Measurements from ENCODE around the gene MVP. TPM values are rescaled to one million over a fixed set of nuclear protein-coding genes. Genes with fewer than 3 reads are reported as not detected.

The MVP gene
- 153 and 184 TPM in 2 replicates for total RNA-seq

GRCh38 chr16:29820271-29820701 lies at the start of gene MVP:
MVP (plus strand) TSS chr16:29820462; CDS start chr16:29830550, 10,088 bp downstream.

GRCh38 chr16:29777576-29778350 lies 42.5 kb upstream of the MVP start, which contains the start of gene ZG16:
ZG16 (plus strand) TSS chr16:29778256; CDS start chr16:29779267, 1,011 bp downstream.

GRCh38 chr16:29790183-29790948 lies 29.9 kb upstream of the MVP start, which contains the start of gene KIF22:
KIF22 (plus strand) TSS chr16:29790751; CDS start chr16:29790760, 9 bp downstream.

GRCh38 chr16:29806099-29806579 lies 14.1 kb upstream of the MVP start, which contains the start of gene MAZ:
MAZ (plus strand) TSS chr16:29806529; CDS start chr16:29806702, 173 bp downstream.

GRCh38 chr16:29811896-29812665 lies 8.2 kb upstream of the MVP start, which contains the start of gene PRRT2:
PRRT2 (plus strand) TSS chr16:29812193; CDS start chr16:29813055, 862 bp downstream.

GRCh38 chr16:29815793-29816693 lies 4.2 kb upstream of the MVP start, which contains the start of gene PAGR1:
PAGR1 (plus strand) TSS chr16:29816152; CDS start chr16:29816526, 374 bp downstream.

GRCh38 chr16:29862884-29863668 lies 42.8 kb downstream of the MVP start, which contains the start of gene CDIPT:
CDIPT (minus strand) TSS chr16:29863226; CDS start chr16:29862857, 369 bp downstream.

Small RNA genes lying within 50 kb of the gene (small RNA-seq; reads per million reads assigned to genes)
- gene AC009133.6 (not detected), gene AC120114.4 (not detected)

Other genes with a start within 250 kb of the MVP start
- gene SPN, start 157.2 kb upstream of the MVP start, total RNA-seq: not detected in 2 replicates
- 0.07 TPM in 1 of 2 replicates, not detected in the other for gene QPRT, start 141.3 kb upstream of the MVP start, total RNA-seq
- gene C16orf54, start 74.5 kb upstream of the MVP start, total RNA-seq: not detected in 2 replicates
- gene ZG16, start 42.2 kb upstream of the MVP start, total RNA-seq: not detected in 2 replicates
- 58.8 and 85.1 TPM in 2 replicates for gene KIF22, start 29.7 kb upstream of the MVP start, total RNA-seq
- 191 and 192 TPM in 2 replicates for gene MAZ, start 13.9 kb upstream of the MVP start, total RNA-seq
- 1.3 and 1.8 TPM in 2 replicates for gene PRRT2, start 8.3 kb upstream of the MVP start, total RNA-seq
- 25.6 and 26.3 TPM in 2 replicates for gene PAGR1, start 4.3 kb upstream of the MVP start, total RNA-seq
- 52.1 and 73.6 TPM in 2 replicates for gene CDIPT, start 42.8 kb downstream of the MVP start, total RNA-seq
- 1.2 and 1.4 TPM in 2 replicates for gene SEZ6L2, start 79.1 kb downstream of the MVP start, total RNA-seq
- 0.93 TPM in 2 replicates for gene ASPHD1, start 80.0 kb downstream of the MVP start, total RNA-seq
- gene KCTD13, start 105.8 kb downstream of the MVP start, total RNA-seq: 10.5 and 11.6 TPM in 2 replicates
- 55.5 and 59.8 TPM in 2 replicates for gene TMEM219, start 141.6 kb downstream of the MVP start, total RNA-seq
- 91.9 and 96.3 TPM in 2 replicates for gene TAOK2, start 153.4 kb downstream of the MVP start, total RNA-seq
- 7.3 and 8.1 TPM in 2 replicates for gene HIRIP3, start 175.2 kb downstream of the MVP start, total RNA-seq
- 37.9 and 42.9 TPM in 2 replicates for gene INO80E, start 175.8 kb downstream of the MVP start, total RNA-seq
- gene DOC2A, start 190.6 kb downstream of the MVP start, total RNA-seq: 0.13 and 0.22 TPM in 2 replicates
- not detected in 2 replicates for gene C16orf92, start 202.7 kb downstream of the MVP start, total RNA-seq
- 0.07 and 0.13 TPM in 2 replicates for gene TLCD3B, start 210.8 kb downstream of the MVP start, total RNA-seq
- gene ALDOA, start 245.3 kb downstream of the MVP start, total RNA-seq: 921 and 974 TPM in 2 replicates